Measurements from ENCODE around the gene CX3CL1. TPM values are rescaled to one million over a fixed set of nuclear protein-coding genes. Genes with fewer than 3 reads are reported as not detected.

Gene CX3CL1
- total RNA-seq, 1 donor from 2014 or later, result 58.0 TPM

DNA sequence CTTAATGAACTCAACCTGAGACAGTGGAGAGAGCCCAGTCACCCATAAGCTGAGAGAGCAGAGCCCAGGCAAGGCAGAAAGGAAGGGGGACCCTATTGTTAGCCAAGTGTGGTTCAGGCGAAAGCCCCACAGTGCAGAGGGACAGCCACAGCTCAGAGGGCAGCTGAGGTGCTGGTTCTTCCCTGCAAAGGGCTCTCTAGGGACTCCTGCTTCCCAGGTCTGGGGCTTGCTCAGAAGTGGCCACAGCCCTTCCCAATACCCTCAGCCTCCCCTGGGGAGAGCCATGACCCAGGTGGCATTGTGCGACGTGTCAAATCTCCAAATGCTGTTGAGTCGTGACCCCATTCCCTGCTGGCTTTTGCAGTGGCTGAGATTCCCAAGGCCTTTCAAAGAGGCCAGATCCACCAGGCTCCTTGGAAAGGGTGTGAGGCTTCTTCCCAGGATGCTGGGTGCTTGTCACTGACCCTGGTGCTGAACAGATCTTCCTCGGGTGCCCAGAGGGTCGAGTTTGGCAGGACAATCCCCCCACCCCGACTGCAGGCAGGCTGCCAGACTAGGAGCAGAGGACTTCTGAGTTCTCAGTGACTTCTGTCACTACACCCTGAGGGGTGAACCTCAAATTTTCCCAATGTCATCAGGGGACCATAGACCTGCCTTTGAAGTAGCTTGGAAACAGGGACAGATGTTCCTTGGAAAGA, 29.8 kb downstream of the CX3CL1 start:
- DNase-seq (ENCODE audit: extremely low read depth, low read depth, low spot score), result no peak

DNA sequence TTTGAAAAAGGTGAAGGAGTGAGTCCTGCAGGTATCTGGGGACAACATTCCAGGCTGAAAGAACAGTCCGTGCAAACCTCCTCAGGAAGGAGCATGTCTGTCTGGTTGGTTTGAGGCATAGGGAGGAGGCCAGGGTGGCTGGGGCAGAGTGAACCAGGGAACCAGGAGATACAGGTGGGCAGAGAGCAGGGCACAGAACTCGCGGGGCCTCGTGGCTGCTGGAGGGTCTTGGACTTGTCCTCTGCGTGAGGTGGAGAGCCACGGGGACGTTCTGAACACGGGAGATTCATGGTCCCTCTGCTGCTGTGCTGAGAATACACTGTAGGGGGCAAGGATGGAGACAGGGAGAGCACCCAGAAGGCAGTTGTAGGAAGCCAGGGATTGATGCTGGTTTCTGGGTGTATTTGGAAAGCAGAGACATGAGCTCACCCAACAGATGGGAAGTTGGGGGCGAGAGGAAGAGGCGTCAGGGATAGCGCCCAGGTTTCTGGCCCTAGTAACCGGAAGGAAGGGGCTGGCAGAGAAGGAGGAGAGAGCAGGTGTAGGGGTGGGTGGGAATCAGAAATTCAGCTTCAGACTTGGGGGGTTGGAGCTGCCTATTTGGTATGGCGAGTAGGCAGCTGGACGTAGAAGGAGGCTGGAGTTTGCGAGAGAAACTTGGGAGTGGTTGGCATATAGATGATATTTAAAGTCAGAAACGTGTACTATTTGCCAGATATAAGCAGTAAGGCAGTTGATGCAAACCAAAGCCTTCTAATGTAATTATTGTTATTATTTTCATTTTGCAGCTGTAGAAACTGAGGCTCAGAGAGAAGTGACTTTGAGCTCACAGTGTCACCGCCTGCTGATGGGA, 31.9 kb downstream of the CX3CL1 start, which contains the start of gene CCL17:
CCL17 (plus strand) TSS at position 803 of the 853 bp plus-strand sequence. CDS start 9,166 bp downstream, outside the sequence.
- no peak for DNase-seq (ENCODE audit: extremely low read depth, low read depth, low spot score)

DNA sequence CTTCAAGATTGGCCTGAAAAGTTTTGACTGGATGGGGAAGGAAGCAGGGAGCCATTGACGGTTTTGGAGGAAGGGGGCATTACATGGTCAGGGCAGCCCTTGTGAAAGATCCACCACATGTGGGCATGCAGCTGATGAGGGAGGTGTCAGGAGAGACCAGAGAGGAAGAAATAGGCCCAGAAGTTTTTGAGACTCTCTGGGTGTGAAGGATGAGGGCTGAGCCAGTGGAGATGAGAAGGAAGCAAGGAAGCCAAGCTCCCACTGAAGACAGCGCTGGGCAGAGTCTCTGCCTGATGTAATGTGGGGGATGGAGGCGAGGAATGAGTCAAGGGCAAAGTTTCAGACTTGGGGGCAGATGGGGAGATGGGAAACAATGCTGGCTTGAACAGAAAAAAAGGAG, 32.8 kb downstream of the CX3CL1 start:
- DNase-seq (ENCODE audit: extremely low read depth, low read depth, low spot score), result no peak

DNA sequence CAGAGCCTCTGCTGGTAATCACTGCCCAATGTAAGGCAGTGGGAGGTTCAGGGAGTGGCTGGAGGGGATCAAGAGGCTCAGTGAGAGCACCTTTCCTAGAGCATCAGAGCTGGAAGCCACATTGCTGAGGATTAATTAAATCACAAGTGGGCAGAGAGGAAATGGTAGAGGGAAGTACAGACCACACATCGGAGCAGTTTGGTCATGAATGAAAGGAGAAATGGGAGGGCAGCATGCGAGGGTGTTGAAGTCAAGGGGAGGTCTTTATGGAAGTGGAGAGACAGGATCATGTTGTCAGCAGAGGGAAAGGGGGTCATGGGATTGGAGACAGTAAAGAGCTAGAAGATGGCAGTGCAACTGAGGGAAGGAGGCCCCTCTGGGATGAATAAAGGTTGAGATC, 34.6 kb downstream of the CX3CL1 start:
- DNase-seq (ENCODE audit: extremely low read depth, low read depth, low spot score), result no peak

DNA sequence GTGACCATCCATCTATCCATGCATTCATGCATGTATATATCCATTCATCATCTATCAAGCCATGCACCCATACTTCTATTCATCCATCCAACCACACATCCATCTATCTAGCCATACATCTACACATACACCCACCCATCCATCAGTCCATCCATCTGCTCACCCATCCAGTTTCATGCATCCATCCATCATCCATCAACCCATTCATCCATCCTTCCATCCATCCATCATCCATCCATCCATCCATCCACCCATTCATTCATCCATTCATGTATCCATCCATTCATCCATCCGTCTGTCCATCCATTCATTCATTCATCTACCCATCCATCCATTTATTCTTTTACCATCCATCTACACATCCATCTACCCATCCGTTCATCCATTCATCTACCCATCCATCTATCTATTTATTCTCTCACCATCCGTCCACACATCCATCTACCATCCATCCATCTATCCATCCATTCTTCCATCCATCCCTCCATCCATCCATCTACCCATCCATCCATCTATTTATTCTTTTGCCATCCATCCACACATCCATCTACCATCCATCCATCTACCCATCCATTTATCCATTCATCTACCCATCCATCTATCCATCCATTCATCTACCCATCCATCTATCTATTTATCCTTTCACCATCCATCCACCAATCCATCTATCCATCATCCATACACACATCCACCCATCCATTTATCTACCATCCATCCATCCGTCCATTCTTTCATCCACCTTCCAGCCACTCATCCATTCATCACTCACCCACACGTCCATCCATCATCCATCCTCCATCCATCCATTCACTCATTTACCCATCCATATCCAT, 35.4 kb downstream of the CX3CL1 start:
- no peak for DNase-seq (ENCODE audit: extremely low read depth, low read depth, low spot score)

DNA sequence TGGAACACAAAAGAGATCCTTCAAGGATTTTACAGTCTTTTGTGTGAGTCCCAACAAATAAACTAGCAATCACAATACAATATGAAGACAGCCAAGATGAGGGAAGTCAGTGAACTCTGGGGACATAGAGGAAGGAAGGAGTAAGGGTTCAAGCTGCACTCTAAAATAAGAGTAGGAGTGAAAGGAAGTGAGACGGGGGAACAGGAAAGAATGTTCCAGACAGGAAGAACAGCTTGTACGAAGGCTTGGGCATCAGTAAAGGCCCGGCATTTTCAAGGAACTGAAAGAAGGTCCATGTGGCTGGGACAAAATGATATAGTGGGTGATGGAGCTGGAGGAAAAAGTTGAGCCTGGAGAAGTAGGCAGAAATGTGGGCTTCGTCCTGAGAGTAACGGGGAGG, 36.8 kb downstream of the CX3CL1 start:
- DNase-seq (ENCODE audit: extremely low read depth, low read depth, low spot score), result no peak

DNA sequence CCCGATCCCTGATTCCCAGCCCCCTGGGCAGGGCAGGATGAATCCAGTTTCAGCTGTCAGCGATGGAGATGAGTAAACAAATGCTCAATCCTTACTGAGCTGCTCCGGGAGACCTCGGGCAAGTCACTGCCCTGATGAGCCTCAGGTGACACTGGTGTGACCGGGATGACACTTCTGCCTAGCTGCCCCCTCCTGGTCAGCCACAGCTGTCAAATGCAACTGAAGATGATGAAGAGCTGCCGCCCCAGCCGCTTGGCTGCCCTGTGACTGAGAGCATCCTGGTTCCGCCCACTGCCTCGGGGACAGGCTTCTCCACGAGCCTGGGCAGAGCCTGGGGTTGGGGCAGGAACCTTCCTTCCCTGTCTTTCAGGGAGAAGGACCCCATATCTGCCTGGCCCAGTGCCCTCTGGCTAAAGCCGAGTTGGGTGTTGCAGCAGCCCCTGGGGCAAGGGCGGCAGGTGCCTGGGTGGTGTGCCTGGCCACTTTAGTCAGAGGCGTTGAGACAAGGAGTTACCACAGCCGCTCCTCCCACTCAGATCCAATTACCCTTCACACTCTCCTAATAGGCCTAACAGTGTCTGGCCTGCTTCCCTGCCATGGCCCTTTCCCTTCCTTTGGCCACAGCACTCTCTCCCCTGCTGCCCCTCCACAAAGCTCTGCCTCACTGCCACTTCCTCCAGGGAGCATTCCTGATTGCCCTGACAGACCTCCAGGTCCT, 37.7 kb downstream of the CX3CL1 start:
- DNase-seq (ENCODE audit: extremely low read depth, low read depth, low spot score), result no peak

DNA sequence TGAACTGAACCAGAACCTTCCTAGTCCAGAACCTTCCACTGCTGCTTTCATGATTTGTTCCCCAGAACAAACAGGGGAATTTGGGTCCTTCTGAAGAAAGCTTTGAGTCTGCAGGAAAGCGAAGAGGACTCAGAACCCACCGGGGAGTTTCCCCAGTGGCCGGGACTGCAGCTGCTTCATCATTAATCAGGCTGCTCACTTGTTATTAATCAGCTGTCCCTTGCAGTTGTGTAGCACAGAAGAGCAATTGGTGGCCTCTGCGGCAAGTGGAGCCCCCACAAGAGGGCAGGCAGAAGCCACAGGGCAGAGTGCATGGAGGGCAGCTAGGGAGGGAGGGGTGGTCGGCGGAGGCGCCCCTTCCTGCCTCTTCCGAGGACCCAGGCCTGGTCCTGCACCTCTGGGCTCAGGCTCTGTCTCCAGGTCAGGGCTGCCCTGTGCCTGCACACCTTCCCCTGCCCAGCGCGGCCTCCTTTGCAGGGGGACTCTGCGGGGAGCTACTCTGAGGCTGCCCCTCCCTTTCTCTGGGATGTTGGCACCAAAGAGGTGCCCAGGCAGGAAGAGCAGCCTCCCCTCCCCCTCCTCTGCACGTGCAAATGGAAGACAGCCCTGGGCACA, 39.2 kb downstream of the CX3CL1 start:
- DNase-seq (ENCODE audit: extremely low read depth, low read depth, low spot score), result no peak

DNA sequence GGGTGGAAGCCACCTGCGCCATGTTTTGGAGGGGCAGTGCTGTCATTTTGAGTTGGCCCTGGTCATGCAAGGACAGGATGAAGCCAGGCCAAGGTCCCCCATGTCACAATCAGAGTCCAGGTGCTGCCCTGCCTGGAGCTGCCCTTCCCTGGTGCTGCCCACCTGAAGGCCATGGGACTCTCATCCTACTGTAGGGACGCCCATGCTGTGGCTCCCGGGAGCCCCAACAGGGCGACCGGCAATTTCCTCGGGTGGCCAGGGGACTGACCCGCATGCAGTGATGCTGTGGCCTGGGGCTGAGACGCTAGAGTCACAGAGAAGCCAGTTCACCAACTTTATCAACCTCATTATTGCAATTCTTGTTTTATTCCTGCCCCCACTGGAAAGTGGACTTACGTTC, 40.3 kb downstream of the CX3CL1 start:
- DNase-seq (ENCODE audit: extremely low read depth, low read depth, low spot score), result no peak

DNA sequence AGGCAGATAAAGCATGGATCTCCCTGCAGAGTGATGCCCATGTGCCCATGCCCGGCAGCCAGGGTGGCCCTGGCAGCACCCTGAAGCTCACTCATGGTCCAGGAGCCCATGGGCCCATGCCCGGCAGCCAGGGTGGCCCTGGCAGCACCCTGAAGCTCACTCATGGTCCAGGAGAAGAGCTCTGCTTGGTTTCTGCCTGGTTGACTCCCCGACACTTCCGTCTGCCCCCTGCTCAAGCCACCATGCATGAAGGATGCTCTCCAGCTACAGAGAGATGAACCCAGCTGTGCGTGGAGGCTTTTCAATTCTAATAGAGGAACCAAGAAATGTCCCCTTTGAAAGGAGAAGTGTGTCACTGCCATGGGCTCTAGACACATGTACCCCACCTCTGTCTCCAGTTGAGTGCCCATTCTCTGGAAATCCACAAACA, 41.0 kb downstream of the CX3CL1 start:
- no peak for DNase-seq (ENCODE audit: extremely low read depth, low read depth, low spot score)

DNA sequence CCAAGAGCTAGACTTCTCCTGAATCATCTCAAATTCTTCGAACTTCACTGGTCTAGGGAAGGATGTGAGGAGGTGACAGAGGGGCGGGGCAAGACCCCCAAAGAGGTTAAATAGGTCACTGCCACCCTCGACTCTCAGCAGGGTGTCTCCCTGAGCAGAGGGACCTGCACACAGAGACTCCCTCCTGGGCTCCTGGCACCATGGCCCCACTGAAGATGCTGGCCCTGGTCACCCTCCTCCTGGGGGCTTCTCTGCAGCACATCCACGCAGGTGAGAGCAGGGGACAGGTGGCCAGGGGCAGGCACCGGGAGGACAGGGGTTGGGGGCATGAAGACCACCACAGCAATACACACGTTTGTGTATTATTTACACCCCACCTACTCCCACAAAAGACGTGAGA, 41.4 kb downstream of the CX3CL1 start:
- DNase-seq (ENCODE audit: extremely low read depth, low read depth, low spot score), result no peak

DNA sequence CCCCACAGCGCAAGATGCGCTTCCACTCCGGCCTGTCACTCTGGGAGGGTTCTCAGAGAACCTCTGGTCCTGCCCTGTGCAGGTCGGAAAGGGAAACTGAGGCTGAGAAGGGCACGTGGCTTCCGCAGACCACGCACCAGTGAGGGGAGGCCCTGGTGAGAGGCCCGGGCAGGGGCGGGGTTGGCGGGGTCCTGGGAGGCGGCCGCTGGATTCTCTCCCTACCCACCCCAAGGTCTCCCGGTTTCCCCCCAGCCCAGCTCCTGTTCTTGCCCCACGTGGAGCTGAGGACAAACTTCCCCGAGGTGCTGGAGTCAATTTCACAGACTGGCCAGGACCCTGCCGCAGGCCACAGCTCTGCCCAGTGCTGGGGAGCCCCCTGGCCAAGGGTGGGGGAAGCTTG, 43.8 kb downstream of the CX3CL1 start:
- DNase-seq (ENCODE audit: extremely low read depth, low read depth, low spot score), result no peak

DNA sequence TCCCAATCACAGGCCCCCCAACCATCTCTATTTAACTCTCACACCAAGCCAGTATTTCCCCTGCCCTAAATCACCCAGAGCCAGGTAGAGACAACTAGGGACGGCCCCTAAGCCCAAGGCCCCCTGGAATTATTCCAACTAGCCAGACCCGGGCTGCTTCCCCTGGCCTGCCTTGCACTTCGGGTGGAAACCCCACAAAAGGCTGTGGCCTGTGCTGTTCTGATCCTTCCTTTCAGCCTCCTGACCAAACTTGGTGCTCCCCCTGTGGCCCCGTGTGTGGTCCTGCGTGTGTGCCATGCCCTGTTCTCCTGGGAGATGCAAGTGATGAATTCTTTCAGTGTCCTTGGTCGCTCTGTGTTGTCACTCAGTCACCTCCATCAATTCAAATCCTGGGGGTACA, 47.2 kb downstream of the CX3CL1 start:
- DNase-seq (ENCODE audit: extremely low read depth, low read depth, low spot score), result no peak

DNA sequence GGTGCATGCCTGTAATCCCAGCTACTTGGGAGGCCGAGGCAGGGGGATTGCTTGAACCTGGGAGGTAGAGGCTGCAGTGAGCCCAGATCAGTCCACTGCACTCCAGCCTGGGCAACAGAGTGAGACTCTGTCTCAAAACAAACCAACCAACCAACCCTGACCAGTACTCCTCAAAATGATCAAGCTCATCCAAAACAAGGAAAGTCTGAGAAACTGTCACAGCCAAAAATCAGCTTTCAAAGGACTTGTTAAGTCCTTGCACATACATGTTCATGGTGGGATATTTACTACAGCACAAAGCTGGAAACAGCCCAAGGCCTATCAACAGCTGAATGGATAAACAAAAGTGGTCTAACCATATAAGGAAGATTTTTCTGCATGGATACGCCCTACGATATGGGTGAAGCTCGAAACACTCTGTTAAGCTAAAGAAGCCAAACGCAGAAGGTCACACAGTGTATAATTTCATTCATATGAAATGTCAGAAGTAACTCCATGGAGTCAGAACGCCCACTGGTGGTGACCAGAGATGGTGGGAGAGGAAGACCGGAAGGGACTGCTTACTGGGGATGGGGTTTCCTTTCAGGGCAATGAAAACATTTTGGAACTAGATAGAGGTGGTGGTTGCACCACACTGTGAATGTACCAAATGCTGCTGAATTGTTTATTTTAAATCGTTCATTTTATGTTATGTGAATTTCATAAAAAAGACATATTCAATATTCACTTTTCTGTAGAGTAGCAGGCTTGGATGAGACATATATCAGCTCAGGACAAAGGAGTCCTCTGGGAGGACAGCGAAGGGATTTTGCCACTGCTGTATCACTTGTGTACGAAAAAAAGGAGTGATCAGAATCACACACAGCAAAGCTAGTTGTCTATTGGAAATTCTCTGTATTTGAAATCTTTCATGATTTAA, 50.0 kb downstream of the CX3CL1 start:
- DNase-seq (ENCODE audit: extremely low read depth, low read depth, low spot score), result no peak

DNA sequence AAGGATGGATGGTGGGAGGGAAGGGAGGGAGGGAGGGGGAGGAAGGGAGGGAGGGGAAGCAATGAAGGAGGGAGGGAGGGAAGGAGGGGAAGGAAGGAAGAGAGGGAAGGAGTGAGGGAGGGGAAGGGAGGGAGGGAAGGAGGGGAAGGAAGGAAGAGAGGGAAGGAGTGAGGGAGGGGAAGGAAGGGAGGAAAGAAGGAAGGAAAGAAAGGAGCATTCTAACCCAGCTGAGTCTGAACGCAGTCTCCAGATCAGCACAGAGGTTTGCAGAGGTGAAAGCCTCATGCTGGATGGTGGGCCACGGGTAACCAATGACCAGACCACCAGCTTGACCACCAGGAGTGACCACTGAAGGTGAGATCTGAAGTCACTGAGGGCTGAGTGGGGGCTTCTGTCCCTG, 50.9 kb downstream of the CX3CL1 start:
- no peak for DNase-seq (ENCODE audit: extremely low read depth, low read depth, low spot score)

DNA sequence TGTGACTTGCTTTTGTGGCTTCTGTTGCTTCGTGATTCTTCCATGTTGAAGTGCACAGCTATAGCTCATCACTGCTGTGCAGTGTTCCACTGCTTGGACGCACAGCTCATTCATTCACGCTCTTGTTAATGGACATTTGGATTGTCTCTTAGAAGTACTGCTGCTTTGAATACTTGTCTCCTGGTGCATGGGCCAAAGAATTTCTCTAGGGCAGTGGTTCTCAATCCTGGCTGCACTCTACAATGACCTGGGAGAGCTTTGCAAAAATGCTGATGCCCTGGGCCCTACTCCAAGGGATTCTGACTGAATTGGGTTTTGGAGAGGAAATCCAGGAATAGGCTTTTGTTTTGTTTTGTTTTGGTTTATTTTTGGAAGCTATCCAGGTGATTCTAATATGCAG, 52.3 kb downstream of the CX3CL1 start:
- DNase-seq (ENCODE audit: extremely low read depth, low read depth, low spot score), result no peak

DNA sequence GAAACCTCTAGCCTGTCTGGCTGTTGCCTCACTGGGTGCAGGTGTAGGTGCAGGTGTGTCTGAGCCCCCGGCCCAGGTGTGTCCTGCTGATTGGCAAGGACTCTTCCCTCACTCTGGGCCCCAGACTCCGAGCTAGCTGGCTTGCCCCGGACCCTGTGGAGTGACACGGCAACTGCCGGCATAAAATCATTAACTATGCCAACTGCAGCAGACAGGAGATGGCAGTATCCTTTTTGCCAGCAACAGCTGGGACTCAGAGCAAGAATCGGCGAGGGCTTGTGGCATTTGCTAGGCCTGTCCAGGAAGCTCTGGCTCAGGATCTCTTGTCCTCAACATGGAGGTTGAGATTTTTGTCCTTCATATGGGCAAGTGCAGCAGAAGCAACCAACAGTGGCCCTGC, 54.1 kb downstream of the CX3CL1 start:
- no peak for DNase-seq (ENCODE audit: extremely low read depth, low read depth, low spot score)

DNA sequence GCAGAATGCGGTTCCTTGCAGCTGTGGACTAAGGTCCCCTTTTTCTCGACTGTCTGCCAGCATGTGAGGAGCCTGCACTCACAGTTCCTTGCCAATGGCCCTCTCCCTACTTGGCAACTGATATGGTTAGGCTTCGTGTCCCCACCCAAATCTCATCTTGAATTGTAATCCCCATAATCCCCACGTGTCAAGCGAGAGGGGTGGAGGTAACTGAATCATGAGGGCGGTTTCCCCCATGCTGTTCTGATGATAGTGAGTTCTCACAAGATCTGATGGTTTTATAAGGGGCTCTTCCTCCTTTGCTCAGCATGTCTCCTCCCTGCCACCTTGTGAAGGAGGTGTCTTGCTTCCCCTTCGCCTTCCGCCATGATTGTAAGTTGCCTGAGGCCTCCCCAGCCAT, 55.0 kb downstream of the CX3CL1 start:
- DNase-seq (ENCODE audit: extremely low read depth, low read depth, low spot score), result no peak

DNA sequence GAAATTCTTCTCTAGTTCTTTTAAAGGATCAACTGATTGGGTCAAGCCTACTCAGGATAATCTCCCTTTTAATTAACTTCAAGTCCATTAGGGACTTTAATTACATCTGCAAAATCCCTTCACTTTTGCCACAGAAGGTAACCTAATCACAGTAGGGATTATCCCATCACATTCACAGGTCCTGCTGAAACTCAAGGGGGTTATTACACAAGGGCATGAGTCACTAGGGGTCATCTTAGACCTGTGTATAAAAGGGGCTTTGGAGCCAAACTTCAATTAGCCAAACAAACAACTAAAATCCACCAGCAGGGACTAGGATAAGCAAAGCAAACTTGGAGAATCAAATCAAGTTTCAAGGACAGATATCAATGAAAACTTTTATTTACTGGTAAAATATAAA, 55.5 kb downstream of the CX3CL1 start:
- no peak for DNase-seq (ENCODE audit: extremely low read depth, low read depth, low spot score)
